Colonic mucosa (tissue), 4 donors: ENCODE measurements around the gene NUMB. TPM values are rescaled to one million over a fixed set of nuclear protein-coding genes. Genes with fewer than 3 reads are reported as not detected.

Experiments used
- DNase-seq: peaks from one replicate; pipeline ENCODE4 v3.0.0-alpha.2; 2020
- H3K27ac ChIP-seq: fragments of 200-600 bp; one replicate; pipeline ENCODE4 v1.8.0; 2021
- H3K27me3 ChIP-seq: fragments of 200-600 bp; one replicate; pipeline ENCODE4 v1.8.0; 2021
- H3K36me3 ChIP-seq: fragments of 200-600 bp; one replicate; pipeline ENCODE4 v1.8.0; 2021
- H3K4me1 ChIP-seq: fragments of 200-600 bp; one replicate; pipeline ENCODE4 v1.8.0; 2021; ENCODE audit warnings: mild to moderate bottlenecking
- H3K4me3 ChIP-seq: fragments of 200-600 bp; one replicate; pipeline ENCODE4 v1.8.0; 2021
- H3K9ac ChIP-seq, 2 donors: one replicate each; pipeline ENCODE4 v1.7.0; 2013; ENCODE audit warnings: control low read depth in 2 of 2, low read depth in 2 of 2, low read length in 2 of 2
- H3K9me3 ChIP-seq: fragments of 200-600 bp; one replicate; pipeline ENCODE4 v1.8.0; 2021
- intact Hi-C: fragments of 100-400 bp; cut with DNase I; formaldehyde crosslinking; loops from one replicate; pipeline ENCODE4 v1.14.1; 2022
- total RNA-seq, 2 donors: library from RNA; stranded (reverse); fragmentation: NEBNext Ultra II Directional in 1 of 2; extraction: Animal tissue kit (Norgen Biotek cat#: 25700) in 1 of 2; gene quantifications; one replicate each; pipeline ENCODE4 v1.2.1, GENCODE V29; 2021
- TF ChIP-seq, protein P1 (sequence below): fragments of 200-600 bp; IDR thresholded peaks from one replicate; pipeline ENCODE4 v1.8.0; 2022; ENCODE audit warnings: antibody characterized with exemption, mild to moderate bottlenecking
- donor health status: healthy.
- donor health status: DM: no; HTN: no; CAD: no.
- donor health status: DM: no; HTN: no; CAD: no.

NUMB gene
- total RNA-seq, 2 donors from 2014 or later: 83.1 to 116 TPM

DNA sequence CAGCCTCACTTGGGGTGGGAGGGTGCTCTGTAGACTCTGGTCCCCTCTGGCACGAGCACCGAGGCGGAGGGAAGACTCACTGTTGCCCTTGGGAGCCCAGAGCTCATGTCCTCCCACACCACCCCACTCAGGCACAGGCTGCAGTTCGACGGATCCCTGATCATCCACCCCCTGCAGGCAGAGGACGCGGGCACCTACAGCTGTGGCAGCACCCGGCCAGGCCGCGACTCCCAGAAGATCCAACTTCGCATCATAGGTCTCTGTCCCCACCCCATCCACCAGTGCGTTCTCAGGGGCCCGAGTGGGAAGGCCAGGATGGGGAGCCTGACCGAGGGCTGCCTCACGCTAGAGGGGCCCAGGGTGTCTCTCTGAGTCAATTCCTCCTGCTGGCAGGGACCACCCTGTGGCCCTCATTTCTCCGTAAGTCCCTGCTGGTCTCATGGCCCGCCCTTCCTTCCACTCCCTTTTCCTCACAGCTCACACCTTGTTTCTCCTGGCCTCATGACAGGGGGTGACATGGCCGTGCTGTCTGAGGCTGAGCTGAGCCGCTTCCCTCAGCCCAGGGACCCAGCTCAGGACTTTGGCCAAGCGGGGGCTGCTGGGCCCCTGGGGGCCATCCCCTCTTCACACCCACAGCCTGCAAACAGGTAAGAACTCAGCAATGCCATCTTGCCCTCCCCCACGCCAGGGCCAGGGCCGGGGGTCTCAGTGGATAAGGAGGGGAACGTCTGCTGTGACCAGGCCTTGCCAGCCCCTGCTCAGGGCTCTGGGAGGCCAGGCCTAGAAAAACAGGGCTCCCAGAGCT lies 194.1 kb downstream of the NUMB start:
- Histone ChIP-seq H3K4me3 (no peak overlapping the region), H3K4me1 (no peaks in the 10 kb centered on the region), H3K9me3 (no peaks in the 10 kb centered on the region), H3K27me3 (no peaks in the 10 kb centered on the region), H3K36me3 (no peaks in the 10 kb centered on the region), H3K9ac (no peak overlapping the region), H3K27ac (no peak overlapping the region)
- DNase-seq: no peak
- intact Hi-C loops: no loop called here
- TF ChIP-seq, protein P1, sequence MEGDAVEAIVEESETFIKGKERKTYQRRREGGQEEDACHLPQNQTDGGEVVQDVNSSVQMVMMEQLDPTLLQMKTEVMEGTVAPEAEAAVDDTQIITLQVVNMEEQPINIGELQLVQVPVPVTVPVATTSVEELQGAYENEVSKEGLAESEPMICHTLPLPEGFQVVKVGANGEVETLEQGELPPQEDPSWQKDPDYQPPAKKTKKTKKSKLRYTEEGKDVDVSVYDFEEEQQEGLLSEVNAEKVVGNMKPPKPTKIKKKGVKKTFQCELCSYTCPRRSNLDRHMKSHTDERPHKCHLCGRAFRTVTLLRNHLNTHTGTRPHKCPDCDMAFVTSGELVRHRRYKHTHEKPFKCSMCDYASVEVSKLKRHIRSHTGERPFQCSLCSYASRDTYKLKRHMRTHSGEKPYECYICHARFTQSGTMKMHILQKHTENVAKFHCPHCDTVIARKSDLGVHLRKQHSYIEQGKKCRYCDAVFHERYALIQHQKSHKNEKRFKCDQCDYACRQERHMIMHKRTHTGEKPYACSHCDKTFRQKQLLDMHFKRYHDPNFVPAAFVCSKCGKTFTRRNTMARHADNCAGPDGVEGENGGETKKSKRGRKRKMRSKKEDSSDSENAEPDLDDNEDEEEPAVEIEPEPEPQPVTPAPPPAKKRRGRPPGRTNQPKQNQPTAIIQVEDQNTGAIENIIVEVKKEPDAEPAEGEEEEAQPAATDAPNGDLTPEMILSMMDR: no peak

DNA sequence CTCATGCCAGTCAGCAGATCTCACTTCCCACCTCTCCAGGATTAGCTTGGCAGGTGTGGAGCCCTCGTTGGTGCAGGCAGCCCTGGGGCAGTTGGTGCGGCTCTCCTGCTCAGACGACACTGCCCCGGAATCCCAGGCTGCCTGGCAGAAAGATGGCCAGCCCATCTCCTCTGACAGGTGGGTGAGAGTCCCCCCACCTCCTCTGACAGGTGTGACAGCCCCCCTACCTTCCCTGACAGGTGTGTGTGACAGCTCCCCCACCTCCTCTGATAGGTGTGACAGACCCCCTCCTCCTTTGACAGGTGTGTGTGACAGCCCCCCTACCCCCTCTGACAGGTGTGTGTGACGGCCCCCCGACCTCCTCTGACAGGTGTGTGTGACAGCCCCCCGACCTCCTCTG lies 194.7 kb downstream of the NUMB start:
- Histone ChIP-seq H3K36me3 (no peaks in the 10 kb centered on the region), H3K27me3 (no peaks in the 10 kb centered on the region), H3K4me3 (no peak overlapping the region), H3K4me1 (no peaks in the 10 kb centered on the region), H3K9me3 (no peaks in the 10 kb centered on the region), H3K27ac (no peak overlapping the region), H3K9ac (no peak overlapping the region)
- intact Hi-C loops: no loop called here
- TF ChIP-seq, protein P1: no peak
- DNase-seq: no peak

DNA sequence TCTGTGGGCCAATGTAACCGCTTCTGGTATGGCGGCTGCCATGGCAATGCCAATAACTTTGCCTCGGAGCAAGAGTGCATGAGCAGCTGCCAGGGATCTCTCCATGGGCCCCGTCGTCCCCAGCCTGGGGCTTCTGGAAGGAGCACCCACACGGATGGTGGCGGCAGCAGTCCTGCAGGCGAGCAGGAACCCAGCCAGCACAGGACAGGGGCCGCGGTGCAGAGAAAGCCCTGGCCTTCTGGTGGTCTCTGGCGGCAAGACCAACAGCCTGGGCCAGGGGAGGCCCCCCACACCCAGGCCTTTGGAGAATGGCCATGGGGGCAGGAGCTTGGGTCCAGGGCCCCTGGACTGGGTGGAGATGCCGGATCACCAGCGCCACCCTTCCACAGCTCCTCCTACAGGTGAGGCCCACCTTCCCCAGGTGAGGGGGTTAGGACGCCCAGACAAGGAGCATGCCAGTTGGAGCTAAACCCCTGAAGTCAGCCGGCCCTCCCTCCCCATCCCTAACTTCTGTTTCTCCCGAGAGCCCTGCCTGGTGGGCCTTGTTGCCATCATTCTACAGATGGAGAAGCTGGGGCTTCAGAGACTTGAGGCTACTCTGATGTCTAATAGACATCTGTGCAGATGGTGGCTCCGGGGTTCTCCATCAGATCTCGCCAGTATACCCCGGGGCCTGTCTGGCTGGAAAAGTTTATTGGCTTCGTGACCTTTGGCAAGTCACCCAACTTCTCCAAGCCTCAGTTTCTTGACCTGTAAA lies 195.7 kb downstream of the NUMB start:
- TF ChIP-seq, protein P1: no peak
- intact Hi-C loops: no loop called here
- no peak overlapping the region for H3K9ac ChIP-seq

DNA sequence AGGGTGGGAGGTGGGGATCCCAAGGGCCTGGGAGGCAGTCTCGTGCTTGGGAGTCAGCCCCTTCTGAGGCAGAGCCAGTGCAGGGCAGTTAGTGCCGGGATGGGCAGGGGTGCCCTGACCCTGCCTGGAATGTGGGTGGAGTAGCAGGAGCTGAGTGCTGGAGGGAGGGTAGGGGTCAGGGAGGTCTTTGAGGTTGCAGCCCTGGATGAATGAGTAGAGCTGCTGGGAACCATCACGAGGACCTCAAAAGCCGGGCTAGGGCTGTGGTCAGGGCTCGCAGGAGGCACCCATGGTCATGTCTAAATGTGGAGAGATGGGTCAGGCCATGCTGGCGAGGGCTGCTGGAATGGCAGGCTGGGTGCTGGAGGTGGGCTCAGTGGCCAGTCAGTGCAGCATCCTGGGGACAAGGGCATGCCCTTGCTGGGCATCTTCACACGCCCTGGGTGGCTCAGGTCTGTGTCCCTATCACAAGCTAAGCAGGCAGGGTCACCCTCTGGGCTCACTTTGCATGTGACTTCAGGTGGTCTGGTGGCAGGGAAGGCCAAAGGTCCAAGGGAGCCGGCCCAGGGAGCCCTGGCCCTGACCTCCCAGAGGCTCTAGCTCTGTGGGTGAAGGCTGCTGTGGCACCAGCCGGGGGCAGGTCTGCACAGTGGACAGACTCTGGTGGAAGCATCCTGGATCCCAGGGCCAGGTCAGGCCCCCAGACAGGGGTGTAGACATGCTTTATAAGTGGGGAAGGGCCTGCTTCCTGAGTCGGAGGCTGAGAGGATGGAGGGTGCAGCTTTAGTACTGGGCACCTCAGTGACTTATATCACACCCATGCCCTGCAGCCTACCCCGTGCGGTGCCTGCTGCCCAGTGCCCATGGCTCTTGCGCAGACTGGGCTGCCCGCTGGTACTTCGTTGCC lies 196.6 kb downstream of the NUMB start:
- intact Hi-C loops: no loop called here
- Histone ChIP-seq H3K27me3 (no peaks in the 10 kb centered on the region), H3K9ac (no peak overlapping the region), H3K27ac (no peak overlapping the region), H3K36me3 (no peaks in the 10 kb centered on the region), H3K4me1 (no peaks in the 10 kb centered on the region), H3K9me3 (no peaks in the 10 kb centered on the region), H3K4me3 (no peak overlapping the region)
- DNase-seq: no peak
- TF ChIP-seq, protein P1: no peak

More for the DNA sequence above, 195.7 kb downstream of the NUMB start:
- Histone ChIP-seq H3K36me3 (no peaks in the 10 kb centered on the region), H3K27ac (no peak overlapping the region), H3K4me1 (no peaks in the 10 kb centered on the region), H3K4me3 (no peak overlapping the region), H3K27me3 (no peaks in the 10 kb centered on the region), H3K9me3 (no peaks in the 10 kb centered on the region)
- DNase-seq: no peak

DNA sequence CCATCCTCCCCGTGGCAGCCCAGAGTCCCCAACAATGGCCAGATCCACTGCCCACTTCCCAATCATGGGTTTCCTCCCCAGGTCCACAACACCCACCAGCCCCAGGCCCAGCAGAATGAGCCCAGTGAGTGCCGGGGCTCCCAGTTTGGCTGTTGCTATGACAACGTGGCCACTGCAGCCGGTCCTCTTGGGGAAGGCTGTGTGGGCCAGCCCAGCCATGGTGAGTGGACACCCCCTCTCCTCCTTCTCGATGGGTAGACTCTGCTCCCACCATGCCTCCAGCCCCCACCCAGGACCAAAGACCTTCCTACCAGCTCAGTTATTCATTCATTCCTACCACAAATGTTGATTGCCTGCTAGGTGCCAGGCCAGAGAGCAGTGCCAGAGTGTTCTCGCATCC lies 197.3 kb downstream of the NUMB start:
- H3K4me1 ChIP-seq: no peaks in the 10 kb centered on the region
- intact Hi-C loops: no loop called here
- H3K9ac ChIP-seq: no peak overlapping the region
- TF ChIP-seq, protein P1: no peak
- no peaks in the 10 kb centered on the region for H3K27me3 ChIP-seq
- no peaks in the 10 kb centered on the region for H3K9me3 ChIP-seq
- H3K4me3 ChIP-seq: no peak overlapping the region
- no peak for DNase-seq
- H3K27ac ChIP-seq: no peak overlapping the region
- H3K36me3 ChIP-seq: no peaks in the 10 kb centered on the region
